Mesenteric fat pad (tissue), 1 donor: ENCODE data around the gene BATF3. TPM values are rescaled to one million over a fixed set of nuclear protein-coding genes. Genes with fewer than 3 reads are reported as not detected.

Source experiments
- total RNA-seq: library from RNA; stranded (reverse); fragmentation: NEBNext Ultra II Directional; extraction: Animal tissue kit (Norgen Biotek cat#: 25700); gene quantifications from one replicate; pipeline ENCODE4 v1.2.1, GENCODE V29; 2021
- donor health status: DM: yes; HTN: yes; CAD: no.

Gene BATF3
- total RNA-seq, 1 donor from 2014 or later: 18.8 TPM

Other genes with a start within 250 kb of the BATF3 start
- 113 TPM for gene ATF3, start 91.1 kb downstream of the BATF3 start, total RNA-seq
- gene NSL1, start 91.9 kb upstream of the BATF3 start, total RNA-seq: 28.3 TPM
- gene TATDN3, start 92.1 kb upstream of the BATF3 start, total RNA-seq: 22.4 TPM
- not detected for gene SPATA45, start 147.8 kb upstream of the BATF3 start, total RNA-seq
- gene FLVCR1, start 158.4 kb upstream of the BATF3 start, total RNA-seq: 6.7 TPM